Measurements from ENCODE around the gene VRK1.
"Not testable (repeated sequence)": the region's sequence is repeated elsewhere in the genome, so short reads cannot be mapped to it uniquely, and the experiment has no call there.

VRK1 gene

GRCh38 chr14:96827290-96827689 lies 30.1 kb downstream of the VRK1 start:
- no peak for DNase-seq

- DNase-seq = no peak
These were observed 32.6 kb downstream of the VRK1 start for GRCh38 chr14:96829791-96830190.

- DNase-seq = no peak
These were observed 33.8 kb downstream of the VRK1 start for GRCh38 chr14:96830946-96831345.

GRCh38 chr14:96832351-96832750 lies 35.2 kb downstream of the VRK1 start:
- DNase-seq = no peak

GRCh38 chr14:96838449-96838848 lies 41.3 kb downstream of the VRK1 start:
- DNase-seq = no peak

GRCh38 chr14:96839251-96839650 lies 42.1 kb downstream of the VRK1 start:
- DNase-seq = no peak

- no peak for DNase-seq
These were observed 46.0 kb downstream of the VRK1 start for GRCh38 chr14:96843137-96843536.

GRCh38 chr14:96844857-96845570 lies 47.8 kb downstream of the VRK1 start:
- no peak for DNase-seq

GRCh38 chr14:96847451-96847850 lies 50.3 kb downstream of the VRK1 start:
- DNase-seq = no peak

GRCh38 chr14:96848011-96848410 lies 50.8 kb downstream of the VRK1 start:
- no peak for DNase-seq

- no peak for DNase-seq
These were observed 52.6 kb downstream of the VRK1 start for GRCh38 chr14:96849733-96850132.

GRCh38 chr14:96851694-96852381 lies 54.7 kb downstream of the VRK1 start:
- DNase-seq = no peak

GRCh38 chr14:96852823-96853422 lies 55.7 kb downstream of the VRK1 start:
- DNase-seq = no peak

GRCh38 chr14:96858643-96859042 lies 61.5 kb downstream of the VRK1 start:
- no peak for DNase-seq

GRCh38 chr14:96861568-96862310 lies 64.6 kb downstream of the VRK1 start:
- no peak for DNase-seq

- DNase-seq = no peak
These were observed 66.3 kb downstream of the VRK1 start for GRCh38 chr14:96863327-96863985.

GRCh38 chr14:96863986-96864330 lies 66.8 kb downstream of the VRK1 start:
- DNase-seq = no peak

GRCh38 chr14:96867634-96868033 lies 70.5 kb downstream of the VRK1 start:
- DNase-seq = no peak

GRCh38 chr14:96874127-96874526 lies 76.9 kb downstream of the VRK1 start:
- DNase-seq = no peak

- no peak for DNase-seq
These were observed 79.6 kb downstream of the VRK1 start for GRCh38 chr14:96876747-96877146.

- DNase-seq = no peak
These were observed 84.5 kb downstream of the VRK1 start for GRCh38 chr14:96881713-96882112.

GRCh38 chr14:96883974-96884373 lies 86.8 kb downstream of the VRK1 start:
- DNase-seq = not testable (repeated sequence)

GRCh38 chr14:96888158-96888557 lies 91.0 kb downstream of the VRK1 start:
- DNase-seq = no peak
